Vagina (tissue), 2 donors: ENCODE data around the gene TNS3.

Experiments
- CTCF ChIP-seq, 3 experiments: fragments of 450-650 bp in 2 of 3; fragments of 200-600 bp in 1 of 3; sonication (generic) in 1 of 3; IDR thresholded peaks; one replicate each; pipeline ENCODE4 v1.5.1; 2017 to 2019; ENCODE audit warnings: antibody characterized with exemption in 3 of 3, mild to moderate bottlenecking in 2 of 3, moderate library complexity in 2 of 3
- POLR2A ChIP-seq, 2 donors: fragments of 450-650 bp; IDR thresholded peaks; one replicate each; pipeline ENCODE4 v1.6.1; 2017; ENCODE audit warnings: antibody characterized with exemption in 2 of 2, mild to moderate bottlenecking in 2 of 2, moderate library complexity in 2 of 2
- POLR2AphosphoS5 ChIP-seq, 2 donors: sonication (generic); formaldehyde crosslinking; IDR thresholded peaks; one replicate each; pipeline ENCODE4 v1.9.0; 2017; ENCODE audit warnings: antibody characterized with exemption in 2 of 2, mild to moderate bottlenecking in 2 of 2, low read depth in 1 of 2; ENCODE audit not compliant: insufficient read depth in 1 of 2

- TF ChIP-seq POLR2A (IDR thresholded peaks at IDR 0.05) (no peak), CTCF (IDR thresholded peaks at IDR 0.05) (no peak), POLR2AphosphoS5 (IDR thresholded peaks at IDR 0.05; ENCODE audit: insufficient read depth in 1 of 2, low read depth in 1 of 2) (no peak)
These were observed 187.7 kb downstream of the TNS3 start for GRCh38 chr7:47394216-47394615.
